ENCODE measurements around the gene RABGGTA.
"Not testable (repeated sequence)": the region's sequence is repeated elsewhere in the genome, so short reads cannot be mapped to it uniquely, and the experiment has no call there.

Gene RABGGTA

GRCh38 chr14:24245350-24245749, 26.0 kb downstream of the RABGGTA start:
- DNase-seq (ENCODE audit: insufficient read length, low spot score); FAIRE-seq: not testable (repeated sequence)

GRCh38 chr14:24243336-24243836, 28.0 kb downstream of the RABGGTA start:
- FAIRE-seq, result no peak
- no peak for DNase-seq (ENCODE audit: insufficient read length, low spot score)

GRCh38 chr14:24241829-24242443, 29.5 kb downstream of the RABGGTA start:
- FAIRE-seq, result peak; percentile 95
- peak; percentile 88 for DNase-seq (ENCODE audit: insufficient read length, low spot score)

- FAIRE-seq (no peak), DNase-seq (ENCODE audit: insufficient read length, low spot score) (no peak)
Measured at GRCh38 chr14:24240110-24240918, 31.1 kb downstream of the RABGGTA start.

GRCh38 chr14:24238527-24239037, 32.8 kb downstream of the RABGGTA start:
- FAIRE-seq, result no peak

GRCh38 chr14:24238123-24238522, 33.3 kb downstream of the RABGGTA start:
- no peak for DNase-seq (ENCODE audit: insufficient read length, low spot score)
- FAIRE-seq, result no peak

More at GRCh38 chr14:24238527-24239037, 32.8 kb downstream of the RABGGTA start:
- no peak for DNase-seq (ENCODE audit: insufficient read length, low spot score)

GRCh38 chr14:24237463-24237955, 33.9 kb downstream of the RABGGTA start:
- DNase-seq (ENCODE audit: insufficient read length, low spot score) (no peak), FAIRE-seq (no peak)

- no peak for FAIRE-seq
- no peak for DNase-seq (ENCODE audit: insufficient read length, low spot score)
Measured at GRCh38 chr14:24236689-24237462, 34.5 kb downstream of the RABGGTA start.

- FAIRE-seq, result no peak
- DNase-seq (ENCODE audit: insufficient read length, low spot score), result no peak
Measured at GRCh38 chr14:24235804-24236688, 35.4 kb downstream of the RABGGTA start.

- FAIRE-seq (no peak), DNase-seq (ENCODE audit: insufficient read length, low spot score) (no peak)
Measured at GRCh38 chr14:24234095-24235005, 37.0 kb downstream of the RABGGTA start.

- no peak for FAIRE-seq
Measured at GRCh38 chr14:24233538-24233866, 37.9 kb downstream of the RABGGTA start.

GRCh38 chr14:24232645-24233537, 38.5 kb downstream of the RABGGTA start, which contains the start of gene GMPR2:
Gene GMPR2, plus strand, starts transcription at chr14:24232929. Its CDS starts 325 bp downstream, at chr14:24233254.
- FAIRE-seq, result no peak
- DNase-seq (ENCODE audit: insufficient read length, low spot score), result no peak

More at GRCh38 chr14:24233538-24233866, 37.9 kb downstream of the RABGGTA start:
- DNase-seq (ENCODE audit: insufficient read length, low spot score), result no peak

GRCh38 chr14:24232121-24232644, 39.2 kb downstream of the RABGGTA start, which contains the start of gene NEDD8:
Gene NEDD8, minus strand, starts transcription at chr14:24232367. Its CDS starts 100 bp downstream, at chr14:24232267.
- DNase-seq (ENCODE audit: insufficient read length, low spot score) (peak; percentile 62), FAIRE-seq (peak; percentile 88)

GRCh38 chr14:24231263-24232120, 39.9 kb downstream of the RABGGTA start:
- FAIRE-seq (no peak), DNase-seq (ENCODE audit: insufficient read length, low spot score) (no peak)

- FAIRE-seq, result no peak
Measured at GRCh38 chr14:24228902-24229301, 42.5 kb downstream of the RABGGTA start.

GRCh38 chr14:24226473-24226872, 44.9 kb downstream of the RABGGTA start:
- no peak for DNase-seq (ENCODE audit: insufficient read length, low spot score)
- no peak for FAIRE-seq

More at GRCh38 chr14:24228902-24229301, 42.5 kb downstream of the RABGGTA start:
- DNase-seq (ENCODE audit: insufficient read length, low spot score), result no peak
